Cerebellar cortex (tissue), 1 donor: ENCODE data around the gene GOLGA6L22.
A peak's percentile ranks its signal among the peaks of the same experiment; 100 is the strongest.
"Not testable (repeated sequence)": the region's sequence is repeated elsewhere in the genome, so short reads cannot be mapped to it uniquely, and the experiment has no call there.

ENCODE experiments used
- DNase-seq: peaks from one replicate; pipeline ENCODE4 v3.0.0-alpha.2; 2015; ENCODE audit warnings: low spot score

Gene GOLGA6L22

DNA sequence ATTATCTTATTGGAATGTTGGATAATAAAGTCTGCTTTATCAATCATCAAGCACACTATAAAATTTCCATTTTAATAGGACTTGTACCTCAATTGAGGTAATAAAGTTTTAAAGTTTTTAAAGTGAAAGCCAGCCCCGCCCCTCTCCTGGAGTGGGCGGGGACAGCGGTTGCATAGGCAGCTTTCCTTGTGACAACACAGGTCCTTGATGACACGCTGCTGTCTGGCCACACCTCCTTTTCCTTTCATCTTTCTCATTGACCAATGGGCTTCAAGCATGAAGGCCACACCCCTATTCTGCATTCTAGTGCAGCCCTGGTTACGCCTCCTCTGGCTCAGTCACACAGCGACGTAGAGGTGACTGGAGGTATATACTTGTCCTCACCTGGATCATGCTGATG is at the start of gene GOLGA6L22:
Gene GOLGA6L22 (plus strand): TSS at position 301 of the 400 bp plus-strand sequence. CDS start 91 bp downstream, at position 392.
- DNase-seq: not testable (repeated sequence)

DNA sequence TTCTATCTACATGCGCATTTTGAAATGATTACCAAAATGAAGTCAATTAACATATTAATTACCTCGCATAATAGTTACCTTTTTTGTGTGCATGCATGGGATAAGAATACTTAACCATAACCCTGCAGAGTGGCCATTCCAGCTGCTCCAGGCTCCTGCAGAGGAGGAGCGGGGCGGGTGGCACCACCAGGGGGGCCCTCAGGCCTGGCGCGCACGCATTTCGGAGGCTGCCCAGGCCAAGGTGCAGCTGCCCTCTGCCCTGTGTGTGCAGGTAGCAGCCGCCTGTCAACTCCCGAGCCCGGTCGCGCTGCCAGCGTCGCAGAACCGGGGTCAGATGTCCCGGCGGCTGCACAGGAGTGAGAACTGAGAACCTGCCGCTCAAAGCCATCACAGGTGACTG is 41.4 kb upstream of the GOLGA6L22 start:
- not testable (repeated sequence) for DNase-seq

DNA sequence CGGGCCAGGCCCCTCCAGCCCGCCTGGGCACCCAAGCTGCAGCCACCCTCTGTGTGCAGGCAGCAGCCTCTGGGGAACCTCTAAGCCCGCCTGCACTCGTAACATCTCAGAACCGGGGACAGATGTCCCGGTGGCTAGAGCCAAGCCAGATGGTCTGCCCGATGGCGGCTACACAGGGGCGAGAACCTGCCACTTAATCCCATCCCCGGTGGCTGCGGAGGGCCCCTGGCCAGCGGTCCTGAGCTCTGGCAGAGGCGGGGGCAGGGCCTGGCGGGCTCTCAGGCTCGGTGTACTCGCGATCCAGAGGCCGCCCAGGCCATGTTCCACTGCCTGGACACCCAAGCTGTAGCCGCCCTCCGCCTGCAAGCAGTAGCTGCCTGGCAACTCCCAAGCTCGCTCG is 40.9 kb upstream of the GOLGA6L22 start:
- not testable (repeated sequence) for DNase-seq

DNA sequence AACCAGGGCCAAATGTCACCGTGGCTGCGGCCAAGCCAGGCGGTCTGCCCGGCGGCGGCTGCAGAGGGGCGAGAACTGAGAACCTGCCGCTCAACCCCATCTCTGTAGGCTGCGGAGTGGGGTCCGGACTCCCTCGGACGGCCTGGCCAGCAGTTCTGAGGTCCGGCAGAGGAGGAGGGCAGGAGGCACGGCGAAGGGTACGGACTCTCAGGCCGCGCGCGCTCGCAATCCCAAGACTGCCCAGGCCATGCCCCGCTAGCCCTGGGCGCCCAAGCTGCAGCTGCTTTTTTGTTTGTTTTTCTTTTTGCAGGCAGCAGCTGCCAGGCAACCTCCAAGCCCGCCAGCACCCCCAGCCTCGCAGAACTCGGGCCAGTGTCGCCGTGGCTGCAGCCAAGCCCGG is 40.5 kb upstream of the GOLGA6L22 start:
- not testable (repeated sequence) for DNase-seq

GRCh38 chr15:22418666-22419065 is 40.0 kb upstream of the GOLGA6L22 start:
- peak; percentile 0 for DNase-seq

DNA sequence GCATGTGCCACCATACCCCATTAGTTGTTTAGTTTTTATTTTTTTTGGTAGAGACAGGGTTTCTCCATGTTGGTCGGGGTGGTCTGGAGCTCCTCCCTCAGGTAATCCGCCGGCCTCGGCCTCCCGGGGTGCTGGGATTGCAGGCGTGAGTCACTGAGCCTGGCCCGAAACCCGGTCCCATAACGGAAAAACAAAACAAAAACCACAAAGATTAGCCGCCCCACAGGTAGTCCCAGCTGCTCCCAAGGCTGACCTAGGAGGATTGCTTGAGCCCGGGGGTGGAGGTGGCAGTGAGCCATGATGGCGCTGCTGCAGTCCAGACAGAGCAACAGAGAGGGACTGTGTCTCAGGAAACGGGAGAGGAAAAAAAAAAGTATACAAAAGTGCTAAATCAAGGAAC is 38.4 kb upstream of the GOLGA6L22 start:
- not testable (repeated sequence) for DNase-seq

DNA sequence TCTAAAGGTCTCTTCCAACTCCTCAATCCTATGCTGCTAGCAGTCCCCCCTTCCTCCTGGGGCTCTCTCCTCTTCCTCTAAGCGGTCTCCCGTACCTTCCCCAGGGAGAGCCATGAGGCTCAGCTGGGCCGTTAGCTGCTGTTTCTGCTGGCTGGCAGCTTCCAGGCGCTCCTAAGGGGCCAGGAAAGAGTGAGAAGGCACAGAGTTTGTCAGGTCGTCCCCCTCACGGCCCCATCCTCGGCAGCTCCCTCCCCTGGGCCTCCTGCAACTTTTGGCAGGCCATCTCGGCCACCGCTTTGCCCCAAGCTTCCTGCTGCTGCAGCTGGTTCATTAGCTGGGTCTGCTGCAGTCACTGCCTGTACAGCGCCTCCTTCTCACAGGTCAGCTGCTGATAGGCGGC is 29.3 kb upstream of the GOLGA6L22 start:
- DNase-seq: not testable (repeated sequence)

DNA sequence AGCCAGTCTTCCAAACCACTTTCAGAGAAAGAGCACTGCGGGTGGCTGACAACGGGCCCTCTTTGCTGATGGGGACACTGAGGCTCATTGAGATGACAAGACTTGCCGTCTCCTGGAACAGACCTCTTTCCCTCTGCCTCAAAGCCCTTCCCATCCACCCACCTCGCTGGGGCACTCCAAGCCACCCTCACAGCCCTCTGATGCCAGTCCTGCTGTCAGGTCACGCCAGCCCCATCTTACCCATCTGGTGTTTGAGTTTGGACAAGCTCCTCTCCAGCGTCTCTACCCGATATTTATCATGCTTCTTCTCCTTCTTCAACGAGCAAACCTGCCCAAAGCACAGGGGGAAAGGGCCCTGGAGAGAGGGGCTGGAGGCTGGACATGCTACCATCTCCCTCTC is 27.0 kb upstream of the GOLGA6L22 start:
- DNase-seq: not testable (repeated sequence)

DNA sequence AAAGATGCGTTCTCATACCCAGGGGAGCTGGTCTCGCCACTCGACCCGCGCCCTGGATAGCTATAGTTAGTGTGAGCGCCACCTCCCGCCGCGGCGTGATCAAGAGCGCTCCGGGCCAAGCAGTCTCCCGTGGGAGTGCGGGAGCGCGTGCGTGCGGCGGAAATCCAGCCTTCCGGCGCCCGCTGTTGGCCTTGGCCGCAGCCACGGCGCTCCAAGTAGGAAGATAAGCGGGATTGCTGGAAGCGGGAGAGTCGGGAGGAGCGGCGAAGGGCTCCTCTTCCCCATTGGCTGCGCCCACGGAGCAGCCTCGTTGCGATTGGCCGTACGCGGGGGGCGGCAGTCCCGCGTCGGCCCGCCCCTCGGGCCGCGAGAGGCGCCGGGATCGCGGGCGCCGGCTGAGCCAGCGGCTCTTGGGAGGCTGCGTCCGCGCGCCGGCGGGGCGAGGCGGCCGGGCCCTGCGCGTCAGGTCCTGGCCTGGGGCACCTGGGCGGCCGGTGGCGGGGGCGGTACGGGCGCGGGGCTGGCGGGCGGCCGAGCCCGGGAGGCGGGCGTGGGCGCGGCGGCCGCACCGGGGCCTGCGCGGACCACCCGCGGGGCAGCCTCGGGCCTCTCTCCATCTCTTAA is 35.9 kb downstream of the GOLGA6L22 start:
- DNase-seq: peak; percentile 64

DNA sequence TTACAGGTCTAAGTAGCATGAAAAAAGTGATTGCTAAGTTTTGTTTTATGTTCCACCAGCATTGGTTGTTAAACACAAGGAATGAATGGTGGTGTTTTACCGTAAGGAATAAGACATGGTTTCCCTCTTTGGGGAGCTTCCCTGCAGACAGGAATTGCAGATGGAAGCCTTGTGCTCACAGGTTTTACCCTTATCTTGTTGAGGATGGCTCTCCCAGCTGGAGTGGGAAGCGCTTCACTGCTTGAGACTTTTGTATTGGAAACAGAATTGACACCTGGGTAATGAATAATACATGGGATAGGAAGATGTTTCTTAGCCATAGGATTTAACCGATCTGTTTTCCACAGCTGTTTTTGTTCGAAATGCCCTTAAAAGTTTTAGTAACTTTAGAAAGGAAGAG is 38.5 kb downstream of the GOLGA6L22 start:
- not testable (repeated sequence) for DNase-seq

GRCh38 chr15:22498220-22498925 is 39.7 kb downstream of the GOLGA6L22 start:
- DNase-seq: not testable (repeated sequence)

GRCh38 chr15:22502272-22502671 is 43.6 kb downstream of the GOLGA6L22 start:
- not testable (repeated sequence) for DNase-seq

GRCh38 chr15:22506959-22507358 is 48.3 kb downstream of the GOLGA6L22 start:
- not testable (repeated sequence) for DNase-seq

- DNase-seq: not testable (repeated sequence)
These were observed 57.4 kb downstream of the GOLGA6L22 start for GRCh38 chr15:22516140-22516539.
